Measurements from ENCODE around the gene KHDC4. TPM values are rescaled to one million over a fixed set of nuclear protein-coding genes. Genes with fewer than 3 reads are reported as not detected.
"Not testable (repeated sequence)": the region's sequence is repeated elsewhere in the genome, so short reads cannot be mapped to it uniquely, and the experiment has no call there.

Gene KHDC4
- total and polyA plus RNA-seq, 2 experiments from 2014 or later = 15.7 to 40.3 TPM

GRCh38 chr1:155931332-155932038, 2.7 kb downstream of the KHDC4 start:
- Histone ChIP-seq H3K9me2 (replicated peaks; ENCODE audit: insufficient read depth) (no peaks in the 10 kb centered on the region), H3K9me3 (ENCODE audit: low read depth) (no peaks in the 10 kb centered on the region), H4K20me1 (ENCODE audit: insufficient read depth, poor library complexity, severe bottlenecking) (peaks cover 34% of the 10 kb centered on the region), H3K4me2 (peak overlapping the region; percentile 95), H2AFZ (no peak overlapping the region), H3K79me2 (peaks cover 72% of the 10 kb centered on the region), H3K4me1 (ENCODE audit: insufficient read depth) (peaks cover 26% of the 10 kb centered on the region), H3K4me3 (no peak overlapping the region), H3K27ac (no peak overlapping the region), H3K27me3 (no peaks in the 10 kb centered on the region), H3K36me3 (replicated peaks; ENCODE audit: insufficient read depth, low read depth) (peaks cover 6% of the 10 kb centered on the region)
- no peak for DNase-seq (ENCODE audit: low spot score)
- no peak for TF ChIP-seq EZH2 (IDR thresholded peaks at IDR 0.05; ENCODE audit: borderline replicate concordance)
- TF ChIP-seq EZH2phosphoT487 (IDR thresholded peaks at IDR 0.05; ENCODE audit: low read depth, severe bottlenecking, unreplicated experiment) = no peak
- TF ChIP-seq CTCF (IDR thresholded peaks at IDR 0.05; ENCODE audit: poor library complexity) = no peak
- WGBS (ENCODE audit: low lambda C conversion rate, missing lambda C conversion rate) = 86% methylated on average over 7 of the region's 7 CpGs

GRCh38 chr1:155930725-155931124, 3.5 kb downstream of the KHDC4 start:
- 88% methylated on average over 10 of the region's 10 CpGs for WGBS (ENCODE audit: low lambda C conversion rate, missing lambda C conversion rate)
- not testable (repeated sequence) for H2AFZ ChIP-seq; H3K27me3 ChIP-seq; H3K9me2 ChIP-seq (replicated peaks; ENCODE audit: insufficient read depth); DNase-seq (ENCODE audit: low spot score); H3K4me3 ChIP-seq; H3K36me3 ChIP-seq (replicated peaks; ENCODE audit: insufficient read depth, low read depth); H3K9me3 ChIP-seq (ENCODE audit: low read depth); H3K27ac ChIP-seq
- Histone ChIP-seq H3K4me1 (ENCODE audit: insufficient read depth) (peaks cover 26% of the 10 kb centered on the region), H3K4me2 (peak overlapping the region; percentile 95), H3K79me2 (peaks cover 78% of the 10 kb centered on the region), H4K20me1 (ENCODE audit: insufficient read depth, poor library complexity, severe bottlenecking) (peaks cover 34% of the 10 kb centered on the region)

- no peak overlapping the region for H3K4me2 ChIP-seq
- H4K20me1 ChIP-seq (ENCODE audit: insufficient read depth, poor library complexity, severe bottlenecking) = peaks cover 34% of the 10 kb centered on the region
- no peaks in the 10 kb centered on the region for H3K27me3 ChIP-seq
- H3K4me3 ChIP-seq = no peak overlapping the region
- no peak for DNase-seq (ENCODE audit: low spot score)
- peaks cover 6% of the 10 kb centered on the region for H3K36me3 ChIP-seq (replicated peaks; ENCODE audit: insufficient read depth, low read depth)
- no peaks in the 10 kb centered on the region for H3K9me2 ChIP-seq (replicated peaks; ENCODE audit: insufficient read depth)
- 66% methylated on average over 5 of the region's 5 CpGs for WGBS (ENCODE audit: low lambda C conversion rate, missing lambda C conversion rate)
- no peak overlapping the region for H2AFZ ChIP-seq
- peaks cover 84% of the 10 kb centered on the region for H3K79me2 ChIP-seq
- peaks cover 26% of the 10 kb centered on the region for H3K4me1 ChIP-seq (ENCODE audit: insufficient read depth)
- H3K9me3 ChIP-seq (ENCODE audit: low read depth) = no peaks in the 10 kb centered on the region
- peak overlapping the region; percentile 27 for H3K27ac ChIP-seq
- TF ChIP-seq EZH2 (IDR thresholded peaks at IDR 0.05; ENCODE audit: borderline replicate concordance) = no peak
- no peak for TF ChIP-seq EZH2phosphoT487 (IDR thresholded peaks at IDR 0.05; ENCODE audit: low read depth, severe bottlenecking, unreplicated experiment)
- no peak for TF ChIP-seq CTCF (IDR thresholded peaks at IDR 0.05; ENCODE audit: poor library complexity)
Measured at GRCh38 chr1:155929057-155929456, 5.2 kb downstream of the KHDC4 start.

- Histone ChIP-seq H3K27me3 (no peaks in the 10 kb centered on the region), H3K4me3 (no peak overlapping the region), H4K20me1 (ENCODE audit: insufficient read depth, poor library complexity, severe bottlenecking) (peaks cover 10% of the 10 kb centered on the region), H3K4me1 (ENCODE audit: insufficient read depth) (no peaks in the 10 kb centered on the region), H3K36me3 (replicated peaks; ENCODE audit: insufficient read depth, low read depth) (peaks cover 12% of the 10 kb centered on the region), H3K4me2 (no peak overlapping the region), H3K9me3 (ENCODE audit: low read depth) (no peaks in the 10 kb centered on the region), H3K9me2 (replicated peaks; ENCODE audit: insufficient read depth) (no peaks in the 10 kb centered on the region), H3K27ac (no peak overlapping the region), H2AFZ (no peak overlapping the region), H3K79me2 (peaks cover 67% of the 10 kb centered on the region)
- WGBS (ENCODE audit: low lambda C conversion rate, missing lambda C conversion rate) = 94% methylated on average over 2 of the region's 2 CpGs
- TF ChIP-seq EZH2 (IDR thresholded peaks at IDR 0.05; ENCODE audit: borderline replicate concordance) (no peak), CTCF (IDR thresholded peaks at IDR 0.05; ENCODE audit: poor library complexity) (no peak), EZH2phosphoT487 (IDR thresholded peaks at IDR 0.05; ENCODE audit: low read depth, severe bottlenecking, unreplicated experiment) (no peak)
- DNase-seq (ENCODE audit: low spot score) = no peak
Measured at GRCh38 chr1:155925506-155925905, 8.7 kb downstream of the KHDC4 start.

Measured in hepatocyte (in vitro differentiated cells).